ENCODE results near the gene DPYD. TPM values are rescaled to one million over a fixed set of nuclear protein-coding genes. Genes with fewer than 3 reads are reported as not detected.
"Not testable (repeated sequence)": the region's sequence is repeated elsewhere in the genome, so short reads cannot be mapped to it uniquely, and the experiment has no call there.

DPYD gene
- total RNA-seq, 1 donor from 2014 or later: 9.2 TPM

- TF ChIP-seq CTCF (IDR thresholded peaks at IDR 0.05; ENCODE audit: borderline replicate concordance): no peak
- Histone ChIP-seq H3K27ac (replicated peaks) (no peak overlapping the region), H3K4me1 (peaks cover 26% of the 10 kb centered on the region), H3K36me3 (no peaks in the 10 kb centered on the region), H3K4me3 (no peak overlapping the region), H3K9me3 (replicated peaks) (no peaks in the 10 kb centered on the region), H3K27me3 (ENCODE audit: low read depth) (no peaks in the 10 kb centered on the region)
- intact Hi-C loops (cut with micrococcal nuclease): no loop called here
- DNase-seq: no peak
Observed at GRCh38 chr1:97350241-97350640, 570.6 kb downstream of the DPYD start.

GRCh38 chr1:97349794-97350193 lies 571.0 kb downstream of the DPYD start:
- H3K27ac ChIP-seq (replicated peaks); DNase-seq; H3K27me3 ChIP-seq (ENCODE audit: low read depth); H3K36me3 ChIP-seq; H3K9me3 ChIP-seq (replicated peaks); intact Hi-C loops (cut with micrococcal nuclease); H3K4me3 ChIP-seq: not testable (repeated sequence)
- peaks cover 26% of the 10 kb centered on the region for H3K4me1 ChIP-seq

DNA sequence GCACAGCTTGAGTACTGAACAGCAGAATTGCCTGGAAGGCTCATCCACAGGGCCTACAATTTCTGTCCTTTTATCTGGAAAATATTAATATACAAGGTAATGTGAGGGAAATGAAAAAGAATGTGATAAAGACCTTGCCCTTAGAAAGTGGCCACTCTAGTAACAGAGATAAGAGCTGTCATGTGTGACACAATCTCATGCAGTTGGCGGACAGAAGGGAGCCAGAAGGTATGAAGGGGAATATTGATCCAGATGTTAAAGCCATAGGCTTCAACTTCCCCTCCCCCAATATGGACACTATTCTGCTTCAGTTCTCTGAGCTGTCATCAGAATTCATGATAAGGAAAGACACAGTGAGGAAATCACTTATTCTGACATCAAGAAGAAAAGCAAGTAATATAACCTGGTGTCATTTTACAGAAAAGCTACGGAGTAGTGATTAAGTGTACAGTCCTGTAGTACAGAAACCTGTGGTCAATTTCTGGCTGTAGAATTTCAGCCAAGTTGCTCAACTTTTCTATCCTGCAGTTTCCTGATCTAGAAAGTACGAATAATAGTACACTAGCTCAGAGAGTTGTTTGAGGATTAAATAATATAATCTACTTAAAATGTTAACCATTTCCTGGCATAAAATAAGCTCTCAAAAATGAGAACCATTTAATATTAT lies 572.1 kb downstream of the DPYD start:
- intact Hi-C loops (cut with micrococcal nuclease): no loop called here
- Histone ChIP-seq H3K27ac (replicated peaks) (peak overlapping the region; percentile 23), H3K9me3 (replicated peaks) (no peaks in the 10 kb centered on the region), H3K4me1 (peaks cover 26% of the 10 kb centered on the region), H3K4me3 (no peak overlapping the region), H3K36me3 (no peaks in the 10 kb centered on the region), H3K27me3 (ENCODE audit: low read depth) (no peaks in the 10 kb centered on the region)
- no peak for DNase-seq
- no peak for TF ChIP-seq CTCF (IDR thresholded peaks at IDR 0.05; ENCODE audit: borderline replicate concordance)

DNA sequence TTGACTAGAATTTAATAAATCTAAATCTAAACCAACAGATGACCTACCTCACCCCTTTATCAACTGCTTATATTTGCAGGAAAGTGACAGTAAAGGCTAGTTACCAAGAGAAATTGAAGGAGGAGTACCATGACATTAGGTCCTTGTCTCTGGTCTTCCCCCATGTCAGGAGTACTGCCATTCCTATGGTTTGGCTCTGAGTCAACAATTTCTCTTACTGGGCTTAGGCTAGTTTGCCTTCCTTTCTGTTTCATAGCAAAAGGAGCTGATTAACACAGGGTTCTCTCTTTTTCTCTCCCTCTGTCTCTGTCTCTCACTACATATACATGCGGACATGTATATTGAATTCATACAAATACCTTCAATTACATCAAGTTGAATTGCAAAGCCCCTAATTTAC lies 579.9 kb downstream of the DPYD start:
- no peak for TF ChIP-seq CTCF (IDR thresholded peaks at IDR 0.05; ENCODE audit: borderline replicate concordance)
- no peaks in the 10 kb centered on the region for H3K9me3 ChIP-seq (replicated peaks)
- peaks cover 2% of the 10 kb centered on the region for H3K36me3 ChIP-seq
- intact Hi-C loops (cut with micrococcal nuclease): no loop called here
- H3K27ac ChIP-seq (replicated peaks): no peak overlapping the region
- H3K4me3 ChIP-seq: no peak overlapping the region
- peaks cover 6% of the 10 kb centered on the region for H3K4me1 ChIP-seq
- DNase-seq: no peak
- no peaks in the 10 kb centered on the region for H3K27me3 ChIP-seq (ENCODE audit: low read depth)

DNA sequence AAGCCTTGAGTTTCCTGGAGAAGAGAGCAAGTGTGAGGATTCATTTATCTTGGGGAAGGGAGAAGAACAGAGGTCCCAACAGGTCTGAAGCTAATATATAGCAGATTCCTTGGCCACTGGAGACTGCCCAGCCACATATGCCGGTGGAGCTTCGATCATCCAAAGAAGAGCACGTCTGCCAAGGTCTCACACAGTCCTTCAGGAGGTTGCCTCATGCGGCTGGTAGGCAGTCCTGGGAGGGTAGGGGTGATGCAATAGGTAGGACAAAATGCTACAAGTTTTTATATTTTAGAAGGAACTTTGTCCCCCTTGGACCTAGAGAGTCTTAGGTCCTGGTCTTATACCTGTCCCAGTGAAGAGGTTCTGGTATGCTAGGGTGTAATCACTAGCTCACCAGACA lies 582.5 kb downstream of the DPYD start:
- Histone ChIP-seq H3K36me3 (peaks cover 2% of the 10 kb centered on the region), H3K27me3 (ENCODE audit: low read depth) (no peaks in the 10 kb centered on the region), H3K4me1 (peaks cover 6% of the 10 kb centered on the region), H3K4me3 (no peak overlapping the region), H3K9me3 (replicated peaks) (no peaks in the 10 kb centered on the region), H3K27ac (replicated peaks) (no peak overlapping the region)
- no peak for TF ChIP-seq CTCF (IDR thresholded peaks at IDR 0.05; ENCODE audit: borderline replicate concordance)
- intact Hi-C loops (cut with micrococcal nuclease): no loop called here
- no peak for DNase-seq

GRCh38 chr1:97337250-97338030 lies 583.4 kb downstream of the DPYD start:
- intact Hi-C loops (cut with micrococcal nuclease): no loop called here
- no peak for TF ChIP-seq CTCF (IDR thresholded peaks at IDR 0.05; ENCODE audit: borderline replicate concordance)
- H3K27ac ChIP-seq (replicated peaks): no peak overlapping the region
- DNase-seq: no peak
- H3K36me3 ChIP-seq: peaks cover 2% of the 10 kb centered on the region
- peaks cover 6% of the 10 kb centered on the region for H3K4me1 ChIP-seq
- no peaks in the 10 kb centered on the region for H3K9me3 ChIP-seq (replicated peaks)
- H3K27me3 ChIP-seq (ENCODE audit: low read depth): no peaks in the 10 kb centered on the region
- no peak overlapping the region for H3K4me3 ChIP-seq
